ENCODE measurements around the gene RPN2. TPM values are rescaled to one million over a fixed set of nuclear protein-coding genes. Genes with fewer than 3 reads are reported as not detected.

Gene RPN2
- total and polyA plus RNA-seq, 2 donors from 2014 or later, result 175 to 207 TPM

- Histone ChIP-seq H3K4me3 (ENCODE audit: low read length in 3 of 3) (no peak overlapping the region), H3K36me3 (ENCODE audit: control insufficient read depth in 2 of 3, insufficient read depth in 3 of 3, low read length in 3 of 3) (peaks cover 10 to 55% (median 37%) of the 10 kb centered on the region in 3 donors), H3K27ac (ENCODE audit: low read depth in 2 of 2, low read length in 2 of 2) (no peak overlapping the region), H3K4me1 (ENCODE audit: control insufficient read depth in 2 of 3, insufficient read depth in 2 of 3, low read depth in 1 of 3, low read length in 3 of 3) (no peaks in the 10 kb centered on the region), H3K9me3 (ENCODE audit: control insufficient read depth in 2 of 3, insufficient read depth in 1 of 3, low read length in 3 of 3) (no peaks in the 10 kb centered on the region), H3K27me3 (ENCODE audit: control insufficient read depth, insufficient read depth, low read length) (no peaks in the 10 kb centered on the region), H3K9ac (ENCODE audit: low read length in 3 of 3) (no peak overlapping the region)
- intact Hi-C loops (cut with DNase I), result no loop called here
- DNase-seq (no peak), FAIRE-seq (no peak)
- TF ChIP-seq CTCF (IDR thresholded peaks at IDR 0.05; ENCODE audit: borderline replicate concordance, extremely low read depth, insufficient read depth), result no peak
These were observed 22.7 kb downstream of the RPN2 start for GRCh38 chr20:37201827-37202162.

GRCh38 chr20:37202267-37202943 is 23.3 kb downstream of the RPN2 start:
- no peaks in the 10 kb centered on the region for H3K27me3 ChIP-seq (ENCODE audit: control insufficient read depth, insufficient read depth, low read length)
- H3K9ac ChIP-seq (ENCODE audit: low read length in 3 of 3), result peak overlapping the region in 1 of 3 donors; percentile 29
- no peak overlapping the region for H3K27ac ChIP-seq (ENCODE audit: low read depth in 2 of 2, low read length in 2 of 2)
- no peaks in the 10 kb centered on the region for H3K9me3 ChIP-seq (ENCODE audit: control insufficient read depth in 2 of 3, insufficient read depth in 1 of 3, low read length in 3 of 3)
- intact Hi-C loops (cut with DNase I), result no loop called here
- no peaks in the 10 kb centered on the region for H3K4me1 ChIP-seq (ENCODE audit: control insufficient read depth in 2 of 3, insufficient read depth in 2 of 3, low read depth in 1 of 3, low read length in 3 of 3)
- no peak overlapping the region for H3K4me3 ChIP-seq (ENCODE audit: low read length in 3 of 3)
- H3K36me3 ChIP-seq (ENCODE audit: control insufficient read depth in 2 of 3, insufficient read depth in 3 of 3, low read length in 3 of 3), result peaks cover 10 to 60% (median 42%) of the 10 kb centered on the region in 3 donors
- TF ChIP-seq CTCF (IDR thresholded peaks at IDR 0.05; ENCODE audit: borderline replicate concordance, extremely low read depth, insufficient read depth), result peak; percentile 55
- peak in 2 of 5 donors; percentile 18 to 39 for DNase-seq
- no peak for FAIRE-seq

- H3K36me3 ChIP-seq (ENCODE audit: control insufficient read depth in 2 of 3, insufficient read depth in 3 of 3, low read length in 3 of 3), result peaks cover 10 to 61% (median 43%) of the 10 kb centered on the region in 3 donors
- intact Hi-C loops (cut with DNase I), result no loop called here
These were observed 24.9 kb downstream of the RPN2 start for GRCh38 chr20:37204056-37204455.

More at GRCh38 chr20:37204056-37204455, 24.9 kb downstream of the RPN2 start:
- FAIRE-seq (no peak), DNase-seq (no peak)
- H3K4me1 ChIP-seq (ENCODE audit: control insufficient read depth in 2 of 3, insufficient read depth in 2 of 3, low read depth in 1 of 3, low read length in 3 of 3), result no peaks in the 10 kb centered on the region
- no peaks in the 10 kb centered on the region for H3K27me3 ChIP-seq (ENCODE audit: control insufficient read depth, insufficient read depth, low read length)
- H3K9me3 ChIP-seq (ENCODE audit: control insufficient read depth in 2 of 3, insufficient read depth in 1 of 3, low read length in 3 of 3), result no peaks in the 10 kb centered on the region
- no peak overlapping the region for H3K9ac ChIP-seq (ENCODE audit: low read length in 3 of 3)
- H3K4me3 ChIP-seq (ENCODE audit: low read length in 3 of 3), result no peak overlapping the region
- no peak for TF ChIP-seq CTCF (IDR thresholded peaks at IDR 0.05; ENCODE audit: borderline replicate concordance, extremely low read depth, insufficient read depth)
- no peak overlapping the region for H3K27ac ChIP-seq (ENCODE audit: low read depth in 2 of 2, low read length in 2 of 2)

Measured in kidney (tissue), 14 donors.